Ishikawa (cell line): ENCODE measurements around the gene CDC14C.

Experiments used
- CEBPB ChIP-seq: IDR thresholded peaks from 2 replicates; pipeline ENCODE4 v1.6.1; 2012
- CREB1 ChIP-seq: IDR thresholded peaks from 2 replicates; pipeline ENCODE4 v1.6.1; 2012; ENCODE audit warnings: low read depth
- EGR1 ChIP-seq: IDR thresholded peaks from 2 replicates; pipeline ENCODE4 v1.6.1; 2012
- EP300 ChIP-seq: IDR thresholded peaks from 2 replicates; pipeline ENCODE4 v1.6.1; 2012; ENCODE audit warnings: borderline replicate concordance
- FOXM1 ChIP-seq: IDR thresholded peaks from 2 replicates; pipeline ENCODE4 v1.6.1; 2012; ENCODE audit warnings: low read depth, borderline replicate concordance
- MAX ChIP-seq: IDR thresholded peaks from 2 replicates; pipeline ENCODE4 v1.6.1; 2012
- NFIC ChIP-seq: IDR thresholded peaks from 2 replicates; pipeline ENCODE4 v1.6.1; 2012
- RAD21 ChIP-seq: IDR thresholded peaks from 2 replicates; pipeline ENCODE4 v1.6.1; 2012; ENCODE audit warnings: low read depth
- TAF1 ChIP-seq: IDR thresholded peaks from 2 replicates; pipeline ENCODE4 v1.6.1; 2012; ENCODE audit warnings: low read depth, mild to moderate bottlenecking
- TCF12 ChIP-seq: IDR thresholded peaks from 2 replicates; pipeline ENCODE4 v1.6.1; 2012; ENCODE audit warnings: low read depth
- TEAD4 ChIP-seq: IDR thresholded peaks from 2 replicates; pipeline ENCODE4 v1.6.1; 2012
- YY1 ChIP-seq: IDR thresholded peaks from 2 replicates; pipeline ENCODE4 v1.6.1; 2012; ENCODE audit warnings: low read depth
- ZBTB7A ChIP-seq: IDR thresholded peaks from 2 replicates; pipeline ENCODE4 v1.6.1; 2012; ENCODE audit warnings: low read depth
- TF ChIP-seq, protein P1 (sequence below): IDR thresholded peaks from 2 replicates; pipeline ENCODE4 v1.6.1; 2012
- TF ChIP-seq, protein P2 (sequence below): IDR thresholded peaks from 2 replicates; pipeline ENCODE4 v1.6.1; 2012; ENCODE audit warnings: low read depth, mild to moderate bottlenecking

The CDC14C gene

GRCh38 chr7:48924433-48924832 is at the start of gene CDC14C:
Gene CDC14C (plus strand): TSS chr7:48924547. CDS start chr7:48924673, 126 bp downstream.
- TF ChIP-seq YY1 (no peak), NFIC (no peak), TCF12 (no peak), TEAD4 (no peak), MAX (no peak), RAD21 (no peak), EP300 (no peak), ZBTB7A (no peak), EGR1 (no peak), CREB1 (no peak), TAF1 (no peak), CEBPB (no peak), FOXM1 (no peak)
- TF ChIP-seq, protein P1, sequence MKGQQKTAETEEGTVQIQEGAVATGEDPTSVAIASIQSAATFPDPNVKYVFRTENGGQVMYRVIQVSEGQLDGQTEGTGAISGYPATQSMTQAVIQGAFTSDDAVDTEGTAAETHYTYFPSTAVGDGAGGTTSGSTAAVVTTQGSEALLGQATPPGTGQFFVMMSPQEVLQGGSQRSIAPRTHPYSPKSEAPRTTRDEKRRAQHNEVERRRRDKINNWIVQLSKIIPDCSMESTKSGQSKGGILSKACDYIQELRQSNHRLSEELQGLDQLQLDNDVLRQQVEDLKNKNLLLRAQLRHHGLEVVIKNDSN, result no peak
- TF ChIP-seq, protein P2, sequence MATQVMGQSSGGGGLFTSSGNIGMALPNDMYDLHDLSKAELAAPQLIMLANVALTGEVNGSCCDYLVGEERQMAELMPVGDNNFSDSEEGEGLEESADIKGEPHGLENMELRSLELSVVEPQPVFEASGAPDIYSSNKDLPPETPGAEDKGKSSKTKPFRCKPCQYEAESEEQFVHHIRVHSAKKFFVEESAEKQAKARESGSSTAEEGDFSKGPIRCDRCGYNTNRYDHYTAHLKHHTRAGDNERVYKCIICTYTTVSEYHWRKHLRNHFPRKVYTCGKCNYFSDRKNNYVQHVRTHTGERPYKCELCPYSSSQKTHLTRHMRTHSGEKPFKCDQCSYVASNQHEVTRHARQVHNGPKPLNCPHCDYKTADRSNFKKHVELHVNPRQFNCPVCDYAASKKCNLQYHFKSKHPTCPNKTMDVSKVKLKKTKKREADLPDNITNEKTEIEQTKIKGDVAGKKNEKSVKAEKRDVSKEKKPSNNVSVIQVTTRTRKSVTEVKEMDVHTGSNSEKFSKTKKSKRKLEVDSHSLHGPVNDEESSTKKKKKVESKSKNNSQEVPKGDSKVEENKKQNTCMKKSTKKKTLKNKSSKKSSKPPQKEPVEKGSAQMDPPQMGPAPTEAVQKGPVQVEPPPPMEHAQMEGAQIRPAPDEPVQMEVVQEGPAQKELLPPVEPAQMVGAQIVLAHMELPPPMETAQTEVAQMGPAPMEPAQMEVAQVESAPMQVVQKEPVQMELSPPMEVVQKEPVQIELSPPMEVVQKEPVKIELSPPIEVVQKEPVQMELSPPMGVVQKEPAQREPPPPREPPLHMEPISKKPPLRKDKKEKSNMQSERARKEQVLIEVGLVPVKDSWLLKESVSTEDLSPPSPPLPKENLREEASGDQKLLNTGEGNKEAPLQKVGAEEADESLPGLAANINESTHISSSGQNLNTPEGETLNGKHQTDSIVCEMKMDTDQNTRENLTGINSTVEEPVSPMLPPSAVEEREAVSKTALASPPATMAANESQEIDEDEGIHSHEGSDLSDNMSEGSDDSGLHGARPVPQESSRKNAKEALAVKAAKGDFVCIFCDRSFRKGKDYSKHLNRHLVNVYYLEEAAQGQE, result no peak

GRCh38 chr7:48875045-48875916 is 49.1 kb upstream of the CDC14C start:
- TF ChIP-seq EGR1 (no peak), NFIC (no peak), EP300 (no peak), TEAD4 (no peak), TCF12 (no peak)
- TF ChIP-seq, protein P2, result no peak

DNA sequence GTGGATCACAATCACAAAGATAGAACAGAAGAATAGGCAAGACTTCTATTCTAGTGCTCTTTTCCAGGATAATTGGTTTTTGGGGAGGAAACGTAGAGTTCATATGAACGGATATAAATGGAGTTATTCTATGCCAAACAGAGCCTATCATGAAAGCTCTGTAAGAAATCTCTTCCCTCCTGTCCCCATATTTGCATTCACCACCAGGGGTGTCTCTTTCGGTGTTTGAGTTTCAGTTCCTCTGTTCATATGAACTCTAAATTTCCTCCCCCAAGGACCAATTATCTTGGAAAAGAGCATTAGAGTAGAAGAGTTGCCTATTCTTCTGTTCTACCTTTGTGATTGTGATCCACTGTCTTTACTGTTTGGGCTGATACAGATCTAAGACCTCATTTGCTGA is 48.3 kb upstream of the CDC14C start:
- no peak for TF ChIP-seq TAF1
- TF ChIP-seq, protein P2, result no peak

DNA sequence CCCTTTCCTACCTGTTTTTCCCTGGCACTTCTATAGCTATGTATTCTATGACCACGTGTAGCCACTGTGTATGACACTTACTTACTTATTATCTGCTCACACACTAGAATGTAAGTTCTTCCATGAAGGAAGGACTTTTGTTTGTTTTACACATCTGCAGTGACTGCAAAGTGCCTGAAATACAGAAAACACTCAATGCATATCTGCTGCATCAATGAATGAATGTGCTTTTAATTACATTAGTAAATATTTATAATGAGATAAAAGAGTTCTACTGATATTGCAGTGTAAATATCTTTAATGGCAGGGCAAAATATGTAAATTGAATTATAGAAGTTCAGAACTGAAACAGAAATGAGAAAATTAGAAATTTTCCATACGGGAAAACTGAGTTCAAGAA is 43.5 kb upstream of the CDC14C start:
- TF ChIP-seq RAD21 (no peak), YY1 (no peak), CREB1 (no peak), ZBTB7A (no peak), CEBPB (no peak), NFIC (no peak), EP300 (no peak), TAF1 (no peak), TEAD4 (no peak), EGR1 (no peak), MAX (no peak), TCF12 (no peak), FOXM1 (no peak)
- TF ChIP-seq, protein P1, result no peak
- TF ChIP-seq, protein P2, result no peak
